WI38 (cell line): ENCODE measurements around the gene DLGAP1.

Experiments
- H3K4me3 ChIP-seq: 2 replicates; pipeline ENCODE4 v1.5.1; 2011; ENCODE audit warnings: low read depth, mild to moderate bottlenecking, control low read depth, low read length
- TF ChIP-seq, protein P1 (sequence below): IDR thresholded peaks from 2 replicates; pipeline ENCODE4 v1.5.1; 2012; ENCODE audit warnings: low read depth, mild to moderate bottlenecking, control low read depth, low read length

DLGAP1 gene

DNA sequence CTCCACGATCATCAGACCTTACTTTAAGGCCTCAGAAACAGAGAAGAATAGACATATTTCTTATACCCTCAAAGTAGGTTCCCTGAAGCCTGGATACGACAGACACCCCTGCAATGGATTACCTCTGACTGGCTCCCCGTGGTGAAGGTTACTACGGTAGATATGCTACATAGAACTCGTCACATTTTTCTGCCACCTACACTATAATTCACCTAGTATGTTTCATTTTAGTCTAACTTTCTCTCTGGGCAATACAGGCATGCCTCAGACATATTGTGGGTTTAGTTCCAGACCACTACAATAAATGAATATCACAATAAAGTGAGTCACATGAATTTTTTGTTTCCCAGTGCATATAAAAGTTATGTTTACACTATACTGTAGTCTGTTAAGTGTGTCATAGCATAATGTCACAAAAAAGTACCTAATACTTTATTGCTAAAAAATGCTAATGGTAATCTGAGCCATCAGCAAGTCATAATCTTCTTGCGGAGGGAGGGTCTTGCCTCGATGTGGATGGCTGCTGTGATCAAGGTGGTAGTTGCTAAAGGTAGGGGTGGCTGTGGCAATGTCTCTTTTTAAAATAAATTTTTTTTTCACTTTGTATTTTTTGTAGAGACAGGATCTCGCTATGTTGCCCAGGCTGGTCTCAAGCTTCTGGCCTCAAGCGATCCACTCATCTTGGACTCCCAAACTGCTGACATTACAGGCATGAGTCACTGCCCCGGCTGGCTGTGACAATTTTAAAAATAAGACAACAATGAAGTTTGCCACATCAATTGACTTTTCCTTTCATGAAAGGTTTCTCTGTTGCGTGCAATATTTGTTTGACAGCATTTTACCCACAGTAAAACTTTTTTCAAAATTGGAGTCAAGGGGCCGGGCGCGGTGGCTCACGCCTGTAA is 940.5 kb downstream of the DLGAP1 start:
- TF ChIP-seq, protein P1, sequence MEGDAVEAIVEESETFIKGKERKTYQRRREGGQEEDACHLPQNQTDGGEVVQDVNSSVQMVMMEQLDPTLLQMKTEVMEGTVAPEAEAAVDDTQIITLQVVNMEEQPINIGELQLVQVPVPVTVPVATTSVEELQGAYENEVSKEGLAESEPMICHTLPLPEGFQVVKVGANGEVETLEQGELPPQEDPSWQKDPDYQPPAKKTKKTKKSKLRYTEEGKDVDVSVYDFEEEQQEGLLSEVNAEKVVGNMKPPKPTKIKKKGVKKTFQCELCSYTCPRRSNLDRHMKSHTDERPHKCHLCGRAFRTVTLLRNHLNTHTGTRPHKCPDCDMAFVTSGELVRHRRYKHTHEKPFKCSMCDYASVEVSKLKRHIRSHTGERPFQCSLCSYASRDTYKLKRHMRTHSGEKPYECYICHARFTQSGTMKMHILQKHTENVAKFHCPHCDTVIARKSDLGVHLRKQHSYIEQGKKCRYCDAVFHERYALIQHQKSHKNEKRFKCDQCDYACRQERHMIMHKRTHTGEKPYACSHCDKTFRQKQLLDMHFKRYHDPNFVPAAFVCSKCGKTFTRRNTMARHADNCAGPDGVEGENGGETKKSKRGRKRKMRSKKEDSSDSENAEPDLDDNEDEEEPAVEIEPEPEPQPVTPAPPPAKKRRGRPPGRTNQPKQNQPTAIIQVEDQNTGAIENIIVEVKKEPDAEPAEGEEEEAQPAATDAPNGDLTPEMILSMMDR = no peak
- H3K4me3 ChIP-seq = no peak overlapping the region

DNA sequence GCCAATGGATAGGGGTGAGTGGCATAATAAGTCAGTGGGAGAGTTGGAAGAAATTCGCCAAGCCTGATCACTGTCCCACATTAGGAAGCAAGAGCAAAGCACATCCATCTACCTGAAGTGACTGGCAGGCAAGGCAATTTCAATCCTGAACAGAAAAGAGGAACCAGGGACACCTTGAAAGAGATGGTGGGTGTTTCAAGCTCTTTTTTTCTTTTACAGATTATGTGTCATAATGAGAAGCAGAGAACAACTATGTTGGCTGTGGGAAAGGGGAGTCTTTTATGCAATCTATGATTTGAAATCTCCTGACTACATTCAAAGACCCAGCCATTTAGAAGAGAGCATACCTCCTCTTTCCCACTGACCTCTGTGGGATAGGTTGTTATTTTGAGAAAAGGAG is 941.6 kb downstream of the DLGAP1 start:
- H3K4me3 ChIP-seq = no peak overlapping the region
- TF ChIP-seq, protein P1 = no peak

DNA sequence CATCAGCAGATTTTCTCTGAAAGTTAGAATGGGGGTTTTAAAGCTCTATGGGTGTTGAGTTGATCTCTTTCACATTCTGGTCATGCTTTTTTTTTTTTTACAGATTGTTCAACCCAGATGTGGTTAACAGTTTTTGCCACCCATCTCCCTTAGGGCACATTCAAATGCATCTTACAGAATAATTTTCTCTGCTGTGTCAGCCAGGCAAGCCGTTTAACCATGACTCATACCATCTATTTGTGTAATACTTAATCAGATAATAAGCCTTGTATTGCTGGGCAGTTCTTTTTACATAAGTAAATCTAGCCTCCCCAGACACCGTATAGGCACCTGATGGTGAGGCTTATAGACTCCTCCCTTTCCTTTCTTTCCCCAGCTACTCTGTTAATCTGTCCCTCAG is 943.1 kb downstream of the DLGAP1 start:
- TF ChIP-seq, protein P1 = no peak
- H3K4me3 ChIP-seq = no peak overlapping the region

DNA sequence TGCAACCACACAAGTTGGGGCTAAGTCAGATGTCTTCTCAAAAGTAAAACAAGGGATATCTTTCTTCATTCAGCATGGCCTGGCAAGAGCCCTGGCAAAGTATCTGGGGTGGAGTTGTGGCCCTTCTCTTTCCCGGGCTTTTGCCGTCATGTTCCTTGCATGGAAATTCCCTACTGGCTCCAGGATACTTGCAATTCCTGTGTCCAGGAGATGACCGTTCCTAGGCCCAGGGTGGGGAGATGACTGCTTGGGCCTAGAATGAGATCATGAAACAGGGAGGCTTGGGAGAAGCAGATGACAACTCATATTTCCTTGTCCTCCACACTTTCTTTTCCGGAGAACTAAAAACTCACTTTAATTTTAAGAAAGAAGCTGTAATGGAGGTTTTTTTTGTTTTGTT is 944.2 kb downstream of the DLGAP1 start:
- TF ChIP-seq, protein P1 = no peak
- no peak overlapping the region for H3K4me3 ChIP-seq

DNA sequence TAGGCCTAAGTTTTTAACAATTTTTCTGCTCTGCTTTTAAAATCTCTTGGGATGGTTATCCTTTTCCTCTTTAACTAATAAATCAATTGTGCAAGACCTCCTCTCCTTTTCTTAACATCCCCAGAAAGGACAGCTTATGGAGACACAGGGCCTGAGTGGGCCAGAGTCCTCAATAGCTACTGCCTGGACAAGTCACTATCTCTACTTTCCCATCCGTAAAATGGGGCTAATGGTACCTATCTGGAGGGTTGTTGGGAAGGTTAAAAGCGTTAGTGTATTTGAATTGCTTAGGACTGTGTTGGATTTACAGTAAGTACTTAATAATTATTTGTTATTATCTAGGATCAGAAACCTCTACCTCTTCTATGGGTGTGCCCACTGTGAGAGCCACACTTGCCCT is 945.1 kb downstream of the DLGAP1 start:
- TF ChIP-seq, protein P1 = no peak

DNA sequence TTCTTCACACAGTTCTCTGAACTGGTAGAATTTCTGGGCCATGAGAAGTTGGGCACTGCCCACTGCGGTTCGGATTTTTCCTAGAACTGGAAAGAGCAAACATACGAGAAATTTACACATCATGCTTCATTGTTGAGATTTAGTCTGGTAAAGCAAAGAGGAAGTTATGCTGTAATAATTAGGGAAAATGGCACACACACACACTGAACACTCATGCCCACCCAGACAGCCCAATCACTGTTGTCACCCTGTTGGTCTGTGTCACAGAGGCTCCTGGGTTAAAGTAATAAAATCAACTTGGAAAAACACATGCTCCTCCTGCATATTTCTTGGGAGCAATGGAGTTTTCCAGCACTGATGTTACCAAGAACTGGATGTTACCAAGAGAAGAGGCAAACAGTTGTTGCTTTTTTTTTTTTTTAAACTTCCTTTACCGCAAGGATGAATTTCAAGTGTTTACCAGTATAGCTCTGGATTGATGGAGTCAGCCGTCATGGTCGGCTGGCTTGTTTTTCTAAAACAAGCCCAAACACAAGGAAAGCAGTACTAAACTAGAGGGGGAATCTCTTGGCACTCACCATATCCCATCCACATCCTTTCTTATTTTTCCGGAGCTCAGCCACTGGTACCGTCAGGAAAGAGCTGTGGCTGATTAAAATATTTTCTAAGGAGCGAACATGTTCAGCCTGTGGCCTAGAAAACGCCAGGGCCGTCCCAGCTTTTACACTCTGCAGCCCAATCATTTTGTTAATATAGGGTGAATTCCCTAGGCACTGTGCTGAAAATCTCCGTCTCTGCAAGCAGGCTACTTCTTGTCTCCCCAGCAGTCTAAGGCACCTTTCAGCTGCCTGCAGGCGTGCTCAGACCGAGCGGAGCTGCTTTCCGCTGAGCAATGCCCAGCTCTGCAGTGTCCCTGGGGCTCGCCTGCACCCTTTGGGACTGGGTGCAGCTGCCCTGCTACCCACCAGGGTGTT is 946.2 kb downstream of the DLGAP1 start:
- TF ChIP-seq, protein P1 = no peak
- no peak overlapping the region for H3K4me3 ChIP-seq

More for the DNA sequence above, 945.1 kb downstream of the DLGAP1 start:
- no peak overlapping the region for H3K4me3 ChIP-seq

DNA sequence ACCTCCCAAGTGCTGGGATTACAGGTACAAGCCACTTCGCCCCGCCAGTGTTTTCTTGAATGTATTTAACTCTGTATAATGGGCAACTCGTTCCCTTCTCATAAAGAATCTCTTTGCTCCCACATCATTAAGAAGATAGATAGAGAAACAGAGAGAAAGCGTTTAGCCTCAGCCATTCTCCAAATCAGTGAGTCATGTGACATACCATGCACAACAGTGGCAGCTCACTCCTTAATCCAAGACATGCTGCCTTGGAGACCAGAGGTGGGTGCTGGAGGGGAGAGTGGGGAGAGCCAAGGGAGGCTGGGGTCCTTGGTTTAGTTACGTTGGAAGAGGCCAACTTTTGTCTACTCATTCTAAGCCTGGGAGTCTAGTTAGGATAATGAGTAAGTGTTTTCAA is 950.5 kb downstream of the DLGAP1 start:
- H3K4me3 ChIP-seq = no peak overlapping the region
- TF ChIP-seq, protein P1 = no peak
